ENCODE results near the gene CALML6. TPM values are rescaled to one million over a fixed set of nuclear protein-coding genes. Genes with fewer than 3 reads are reported as not detected.

Gene CALML6
- polyA plus RNA-seq, 1 donor from 2014 or later = not detected

GRCh38 chr1:1903224-1903623, 11.8 kb upstream of the CALML6 start:
- H3K9ac ChIP-seq (ENCODE audit: low read length) = no peak overlapping the region
- no peaks in the 10 kb centered on the region for H3K79me2 ChIP-seq (replicated peaks; ENCODE audit: insufficient read depth, low read length)
- H3K4me2 ChIP-seq (ENCODE audit: low read length) = no peak overlapping the region
- H3K27me3 ChIP-seq (ENCODE audit: insufficient read depth, low read depth, low read length) = no peaks in the 10 kb centered on the region
- no peak overlapping the region for H2AFZ ChIP-seq (ENCODE audit: low read depth, low read length)
- no peaks in the 10 kb centered on the region for H4K20me1 ChIP-seq (ENCODE audit: insufficient read depth)
- H3K36me3 ChIP-seq (ENCODE audit: insufficient read depth, low read length) = no peaks in the 10 kb centered on the region
- TF ChIP-seq EP300 (conservative IDR thresholded peaks at IDR 0.05; ENCODE audit: poor library complexity, severe bottlenecking) (no peak), POLR2AphosphoS5 (IDR thresholded peaks at IDR 0.05) (no peak), CTCF (IDR thresholded peaks at IDR 0.05; ENCODE audit: poor library complexity, severe bottlenecking) (no peak), EZH2 (IDR thresholded peaks at IDR 0.05; ENCODE audit: borderline replicate concordance, insufficient read depth, low read length, poor library complexity, severe bottlenecking) (no peak), SMC3 (conservative IDR thresholded peaks at IDR 0.05; ENCODE audit: poor library complexity) (no peak), TAF1 (IDR thresholded peaks at IDR 0.05; ENCODE audit: low read depth) (no peak), RAD21 (conservative IDR thresholded peaks at IDR 0.05) (no peak)
- TF ChIP-seq, protein P1, sequence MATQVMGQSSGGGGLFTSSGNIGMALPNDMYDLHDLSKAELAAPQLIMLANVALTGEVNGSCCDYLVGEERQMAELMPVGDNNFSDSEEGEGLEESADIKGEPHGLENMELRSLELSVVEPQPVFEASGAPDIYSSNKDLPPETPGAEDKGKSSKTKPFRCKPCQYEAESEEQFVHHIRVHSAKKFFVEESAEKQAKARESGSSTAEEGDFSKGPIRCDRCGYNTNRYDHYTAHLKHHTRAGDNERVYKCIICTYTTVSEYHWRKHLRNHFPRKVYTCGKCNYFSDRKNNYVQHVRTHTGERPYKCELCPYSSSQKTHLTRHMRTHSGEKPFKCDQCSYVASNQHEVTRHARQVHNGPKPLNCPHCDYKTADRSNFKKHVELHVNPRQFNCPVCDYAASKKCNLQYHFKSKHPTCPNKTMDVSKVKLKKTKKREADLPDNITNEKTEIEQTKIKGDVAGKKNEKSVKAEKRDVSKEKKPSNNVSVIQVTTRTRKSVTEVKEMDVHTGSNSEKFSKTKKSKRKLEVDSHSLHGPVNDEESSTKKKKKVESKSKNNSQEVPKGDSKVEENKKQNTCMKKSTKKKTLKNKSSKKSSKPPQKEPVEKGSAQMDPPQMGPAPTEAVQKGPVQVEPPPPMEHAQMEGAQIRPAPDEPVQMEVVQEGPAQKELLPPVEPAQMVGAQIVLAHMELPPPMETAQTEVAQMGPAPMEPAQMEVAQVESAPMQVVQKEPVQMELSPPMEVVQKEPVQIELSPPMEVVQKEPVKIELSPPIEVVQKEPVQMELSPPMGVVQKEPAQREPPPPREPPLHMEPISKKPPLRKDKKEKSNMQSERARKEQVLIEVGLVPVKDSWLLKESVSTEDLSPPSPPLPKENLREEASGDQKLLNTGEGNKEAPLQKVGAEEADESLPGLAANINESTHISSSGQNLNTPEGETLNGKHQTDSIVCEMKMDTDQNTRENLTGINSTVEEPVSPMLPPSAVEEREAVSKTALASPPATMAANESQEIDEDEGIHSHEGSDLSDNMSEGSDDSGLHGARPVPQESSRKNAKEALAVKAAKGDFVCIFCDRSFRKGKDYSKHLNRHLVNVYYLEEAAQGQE (IDR thresholded peaks at IDR 0.05; ENCODE audit: borderline replicate concordance) = no peak
- no peak overlapping the region for H3K27ac ChIP-seq (ENCODE audit: low read length)
- no peaks in the 10 kb centered on the region for H3K9me2 ChIP-seq (ENCODE audit: insufficient read depth, low read length)
- no peaks in the 10 kb centered on the region for H3K9me3 ChIP-seq (ENCODE audit: low read length)
- no peak overlapping the region for H3K4me3 ChIP-seq (ENCODE audit: low read length)
- H3F3A ChIP-seq (ENCODE audit: insufficient read depth, low read length, poor library complexity, severe bottlenecking) = no peaks in the 10 kb centered on the region

DNA sequence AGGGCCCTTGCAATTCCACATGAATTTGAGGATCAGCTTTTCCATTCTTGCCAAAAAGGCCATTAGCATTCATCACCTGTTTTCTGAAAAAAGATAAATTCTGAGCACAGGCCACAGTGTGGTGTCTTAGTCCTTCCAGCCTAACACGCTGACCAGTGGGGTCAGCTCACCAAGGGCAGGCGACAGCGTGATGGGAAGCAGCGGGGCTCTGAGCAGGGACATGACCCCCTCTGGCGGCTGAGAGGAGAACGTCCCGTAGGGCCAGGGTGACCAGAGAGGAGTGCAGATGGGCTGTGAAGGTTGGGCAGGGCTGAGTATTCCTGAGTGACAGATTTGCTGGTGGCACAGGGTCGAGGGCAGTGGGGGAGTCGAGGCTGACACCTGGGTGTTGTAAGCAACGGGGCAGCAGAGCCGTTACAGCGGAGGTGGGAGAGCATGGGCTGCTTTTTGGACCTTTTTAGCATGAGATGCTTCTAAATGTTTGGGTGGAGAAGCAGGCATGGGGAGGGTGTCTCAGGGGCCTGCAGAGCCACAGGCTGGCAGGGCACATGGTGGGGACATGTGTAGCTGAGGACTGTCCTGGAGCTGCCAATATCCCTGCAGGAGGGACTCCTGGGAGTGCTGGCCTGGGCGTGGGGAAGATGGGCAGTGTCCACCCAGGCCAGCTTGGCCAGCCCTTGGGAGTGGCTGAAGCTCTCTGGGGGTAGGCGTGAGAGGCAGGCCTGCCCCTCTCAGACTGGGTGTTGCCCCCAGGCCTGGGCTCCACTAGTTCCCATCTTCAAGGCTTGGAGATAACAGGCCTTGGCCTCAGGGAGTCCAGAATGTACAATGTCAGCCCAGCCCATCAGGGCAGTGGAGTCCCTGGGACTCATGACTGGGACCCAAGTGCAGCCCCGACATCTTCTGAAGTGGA, 8.6 kb upstream of the CALML6 start:
- Histone ChIP-seq H3K27me3 (ENCODE audit: insufficient read depth, low read depth, low read length) (no peaks in the 10 kb centered on the region), H3K36me3 (ENCODE audit: insufficient read depth, low read length) (no peaks in the 10 kb centered on the region), H3K9me2 (ENCODE audit: insufficient read depth, low read length) (no peaks in the 10 kb centered on the region), H4K20me1 (ENCODE audit: insufficient read depth) (no peaks in the 10 kb centered on the region), H3K4me2 (ENCODE audit: low read length) (no peak overlapping the region), H3F3A (ENCODE audit: insufficient read depth, low read length, poor library complexity, severe bottlenecking) (no peaks in the 10 kb centered on the region), H2AFZ (ENCODE audit: low read depth, low read length) (no peak overlapping the region), H3K9me3 (ENCODE audit: low read length) (no peaks in the 10 kb centered on the region), H3K9ac (ENCODE audit: low read length) (no peak overlapping the region), H3K4me3 (ENCODE audit: low read length) (no peak overlapping the region), H3K79me2 (replicated peaks; ENCODE audit: insufficient read depth, low read length) (no peaks in the 10 kb centered on the region), H3K27ac (ENCODE audit: low read length) (no peak overlapping the region)
- TF ChIP-seq RAD21 (conservative IDR thresholded peaks at IDR 0.05) (peak; percentile 86), SMC3 (conservative IDR thresholded peaks at IDR 0.05; ENCODE audit: poor library complexity) (peak; percentile 81), TAF1 (IDR thresholded peaks at IDR 0.05; ENCODE audit: low read depth) (no peak), POLR2AphosphoS5 (IDR thresholded peaks at IDR 0.05) (no peak), CTCF (IDR thresholded peaks at IDR 0.05; ENCODE audit: poor library complexity, severe bottlenecking) (peak; percentile 88), EP300 (conservative IDR thresholded peaks at IDR 0.05; ENCODE audit: poor library complexity, severe bottlenecking) (no peak), MXI1 (conservative IDR thresholded peaks at IDR 0.05; ENCODE audit: poor library complexity, severe bottlenecking) (no peak), EZH2 (IDR thresholded peaks at IDR 0.05; ENCODE audit: borderline replicate concordance, insufficient read depth, low read length, poor library complexity, severe bottlenecking) (no peak)
- TF ChIP-seq, protein P1 (IDR thresholded peaks at IDR 0.05; ENCODE audit: borderline replicate concordance) = no peak
